ENCODE measurements around the gene GH2.
"Not testable (repeated sequence)": the region's sequence is repeated elsewhere in the genome, so short reads cannot be mapped to it uniquely, and the experiment has no call there.

Gene GH2

DNA sequence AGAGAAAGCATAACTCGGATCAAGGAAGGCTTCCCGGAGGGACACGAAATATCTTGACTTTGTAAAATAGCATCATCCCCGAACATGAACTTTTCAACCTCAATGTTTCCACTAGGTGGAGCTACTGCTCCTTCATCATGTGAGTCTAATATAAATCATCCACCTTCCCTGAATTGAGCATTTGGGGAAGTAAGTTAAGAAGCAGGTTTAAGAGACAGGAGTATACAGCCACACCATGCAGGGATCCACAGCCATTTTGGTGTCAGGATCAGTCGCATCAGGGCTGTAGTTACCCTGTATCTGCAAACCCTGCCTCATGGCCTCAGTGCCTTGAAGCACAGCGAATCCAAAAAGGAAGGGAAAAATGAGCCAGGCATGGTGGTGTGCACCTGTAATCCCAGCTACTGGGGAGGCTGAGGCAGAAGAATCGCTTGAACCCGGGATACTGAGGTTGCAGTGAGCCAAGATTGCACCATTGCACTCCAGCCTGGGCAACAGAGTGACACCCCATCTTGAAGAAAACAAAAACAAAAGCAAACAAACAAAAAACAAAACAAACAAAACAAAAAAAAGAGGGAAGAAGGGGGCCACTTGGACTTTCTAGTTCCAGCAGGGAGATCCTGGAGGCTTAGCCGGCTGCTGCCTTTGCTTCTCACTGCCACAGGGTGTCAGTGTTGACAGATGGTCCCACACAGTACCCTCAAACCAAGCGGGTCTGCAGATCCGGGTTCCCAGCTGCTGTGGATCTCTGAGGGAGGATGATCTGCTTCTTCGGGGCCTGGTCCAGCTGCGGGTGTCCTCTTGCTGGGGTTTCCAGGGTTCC is 7.5 kb upstream of the GH2 start:
- not testable (repeated sequence) for H3K9ac ChIP-seq (ENCODE audit: low read length); H3K4me1 ChIP-seq (ENCODE audit: insufficient read depth, low read length); H3K36me3 ChIP-seq (ENCODE audit: insufficient read depth, low read length); H3K27me3 ChIP-seq (ENCODE audit: control insufficient read depth in 1 of 2, insufficient read depth in 2 of 2, low read length in 2 of 2); H3K27ac ChIP-seq (ENCODE audit: low read depth, low read length); H3K4me3 ChIP-seq (ENCODE audit: low read depth in 1 of 2, low read length in 2 of 2); H3K9me3 ChIP-seq (ENCODE audit: low read length)

DNA sequence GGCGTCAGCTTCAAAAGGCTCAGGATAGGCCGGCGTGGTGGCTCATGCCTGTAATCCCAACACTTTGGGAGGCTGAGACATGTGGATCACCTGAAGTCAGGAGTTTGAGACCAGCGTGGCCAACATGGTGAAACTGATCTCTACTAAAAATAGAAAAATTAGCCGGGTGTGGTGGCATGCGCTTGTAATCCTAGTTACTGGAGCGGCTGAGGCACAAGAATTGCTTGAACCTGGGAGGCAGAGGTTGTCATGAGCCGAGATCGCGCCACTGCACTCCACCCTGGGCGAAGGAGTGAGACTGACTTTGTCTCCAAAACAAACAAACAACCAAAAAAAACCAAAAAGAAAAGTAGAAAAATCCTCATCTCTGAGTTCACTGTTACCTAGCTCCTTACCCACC is 3.4 kb upstream of the GH2 start:
- not testable (repeated sequence) for H3K4me3 ChIP-seq (ENCODE audit: low read depth in 1 of 2, low read length in 2 of 2)

DNA sequence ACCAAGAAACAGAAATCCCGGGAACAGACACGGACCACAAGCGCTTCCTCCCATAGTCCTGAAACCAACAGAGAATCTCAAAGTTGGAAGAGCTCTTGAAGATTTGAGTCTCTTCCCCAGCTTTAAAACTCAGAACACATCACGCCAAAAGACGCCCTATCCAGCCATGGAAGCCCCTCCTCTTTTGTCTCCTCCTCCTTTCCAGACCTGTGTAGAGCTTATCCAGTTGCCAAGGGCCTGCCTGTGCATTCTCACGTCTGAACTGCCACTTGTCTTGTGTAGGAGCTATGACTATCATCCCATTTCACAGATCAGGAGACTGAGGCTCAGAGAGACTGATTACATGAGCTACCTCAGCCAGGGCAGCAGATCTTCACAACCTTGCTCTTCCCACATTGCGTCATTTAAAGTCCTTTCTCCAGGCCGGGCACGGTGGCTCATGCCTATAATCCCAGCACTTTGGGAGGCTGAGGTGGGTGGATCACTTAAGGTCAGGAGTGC is 932 bp upstream of the GH2 start:
- not testable (repeated sequence) for H3K36me3 ChIP-seq (ENCODE audit: insufficient read depth, low read length)

More for the DNA sequence above, 3.4 kb upstream of the GH2 start:
- H3K27me3 ChIP-seq (ENCODE audit: control insufficient read depth in 1 of 2, insufficient read depth in 2 of 2, low read length in 2 of 2); H3K36me3 ChIP-seq (ENCODE audit: insufficient read depth, low read length); H3K9me3 ChIP-seq (ENCODE audit: low read length); H3K27ac ChIP-seq (ENCODE audit: low read depth, low read length); H3K4me1 ChIP-seq (ENCODE audit: insufficient read depth, low read length); H3K9ac ChIP-seq (ENCODE audit: low read length): not testable (repeated sequence)

DNA sequence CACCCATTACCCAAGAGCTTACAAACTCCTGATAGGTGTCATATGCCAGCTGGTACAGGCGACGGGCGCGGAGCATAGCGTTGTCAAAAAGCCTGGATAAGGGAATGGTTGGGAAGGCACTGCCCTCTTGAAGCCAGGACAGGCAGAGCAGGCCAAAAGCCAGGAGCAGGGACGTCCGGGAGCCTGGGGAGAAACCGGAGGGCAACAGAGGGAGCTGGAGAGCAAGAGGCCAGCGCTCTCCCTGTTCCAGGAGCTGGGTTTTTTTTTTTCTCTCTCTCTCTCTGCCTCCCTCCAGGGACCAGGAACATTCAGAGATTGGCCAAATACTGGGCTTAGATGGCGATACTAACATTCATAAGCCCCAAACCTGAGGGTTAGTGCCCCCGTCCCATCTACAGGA is 407 bp downstream of the GH2 start:
- not testable (repeated sequence) for H3K27me3 ChIP-seq (ENCODE audit: control insufficient read depth in 1 of 2, insufficient read depth in 2 of 2, low read length in 2 of 2); H3K4me3 ChIP-seq (ENCODE audit: low read depth in 1 of 2, low read length in 2 of 2); H3K4me1 ChIP-seq (ENCODE audit: insufficient read depth, low read length); H3K9me3 ChIP-seq (ENCODE audit: low read length); H3K36me3 ChIP-seq (ENCODE audit: insufficient read depth, low read length); H3K9ac ChIP-seq (ENCODE audit: low read length); H3K27ac ChIP-seq (ENCODE audit: low read depth, low read length)

More for the DNA sequence above, 932 bp upstream of the GH2 start:
- not testable (repeated sequence) for H3K4me1 ChIP-seq (ENCODE audit: insufficient read depth, low read length); H3K4me3 ChIP-seq (ENCODE audit: low read depth in 1 of 2, low read length in 2 of 2); H3K27me3 ChIP-seq (ENCODE audit: control insufficient read depth in 1 of 2, insufficient read depth in 2 of 2, low read length in 2 of 2); H3K9me3 ChIP-seq (ENCODE audit: low read length); H3K9ac ChIP-seq (ENCODE audit: low read length); H3K27ac ChIP-seq (ENCODE audit: low read depth, low read length)

DNA sequence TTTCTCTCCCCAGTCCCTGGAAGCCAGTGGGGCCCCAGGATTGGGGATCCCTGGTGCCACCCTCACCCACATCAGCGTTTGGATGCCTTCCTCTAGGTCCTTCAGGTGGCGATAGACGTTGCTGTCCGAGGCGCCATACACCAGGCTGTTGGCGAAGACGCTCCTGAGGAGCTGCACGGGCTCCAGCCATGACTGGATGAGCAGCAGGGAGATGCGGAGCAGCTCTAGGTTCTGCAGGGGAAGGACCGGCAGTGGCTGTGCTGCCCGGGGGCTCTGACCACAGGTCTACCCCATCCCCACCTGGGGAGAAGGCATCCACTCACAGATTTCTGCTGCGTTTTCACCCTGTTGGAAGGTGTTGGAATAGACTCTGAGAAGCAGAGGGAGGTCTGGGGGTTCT is 1.0 kb downstream of the GH2 start:
- Histone ChIP-seq H3K4me1 (ENCODE audit: insufficient read depth, low read length) (no peaks in the 10 kb centered on the region), H3K27ac (ENCODE audit: low read depth, low read length) (no peak overlapping the region), H3K4me3 (ENCODE audit: low read depth in 1 of 2, low read length in 2 of 2) (no peak overlapping the region), H3K9ac (ENCODE audit: low read length) (no peak overlapping the region), H3K27me3 (ENCODE audit: control insufficient read depth in 1 of 2, insufficient read depth in 2 of 2, low read length in 2 of 2) (no peaks in the 10 kb centered on the region), H3K9me3 (ENCODE audit: low read length) (no peaks in the 10 kb centered on the region), H3K36me3 (ENCODE audit: insufficient read depth, low read length) (no peaks in the 10 kb centered on the region)

DNA sequence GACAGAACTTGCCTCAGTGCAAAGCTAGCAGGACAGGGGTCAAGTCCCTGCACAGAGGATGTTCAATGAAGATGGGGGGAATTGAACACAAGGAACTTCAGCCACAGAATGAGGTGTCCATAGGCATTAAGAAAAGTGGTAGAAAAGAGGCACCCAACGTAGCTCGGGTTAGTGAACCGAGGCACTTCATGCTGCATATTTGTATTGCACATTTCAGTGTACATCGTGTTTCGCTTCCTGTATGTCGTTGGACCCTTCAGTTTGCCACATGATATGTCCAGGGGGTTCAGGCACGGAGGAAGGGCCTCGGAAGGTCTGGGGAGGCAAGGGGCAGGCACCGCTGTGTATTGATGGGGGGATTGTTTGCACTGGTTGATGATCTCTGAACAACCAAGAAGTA is 3.3 kb downstream of the GH2 start:
- H3K4me1 ChIP-seq (ENCODE audit: insufficient read depth, low read length); H3K27ac ChIP-seq (ENCODE audit: low read depth, low read length); H3K36me3 ChIP-seq (ENCODE audit: insufficient read depth, low read length); H3K4me3 ChIP-seq (ENCODE audit: low read depth in 1 of 2, low read length in 2 of 2); H3K9ac ChIP-seq (ENCODE audit: low read length); H3K27me3 ChIP-seq (ENCODE audit: control insufficient read depth in 1 of 2, insufficient read depth in 2 of 2, low read length in 2 of 2); H3K9me3 ChIP-seq (ENCODE audit: low read length): not testable (repeated sequence)

DNA sequence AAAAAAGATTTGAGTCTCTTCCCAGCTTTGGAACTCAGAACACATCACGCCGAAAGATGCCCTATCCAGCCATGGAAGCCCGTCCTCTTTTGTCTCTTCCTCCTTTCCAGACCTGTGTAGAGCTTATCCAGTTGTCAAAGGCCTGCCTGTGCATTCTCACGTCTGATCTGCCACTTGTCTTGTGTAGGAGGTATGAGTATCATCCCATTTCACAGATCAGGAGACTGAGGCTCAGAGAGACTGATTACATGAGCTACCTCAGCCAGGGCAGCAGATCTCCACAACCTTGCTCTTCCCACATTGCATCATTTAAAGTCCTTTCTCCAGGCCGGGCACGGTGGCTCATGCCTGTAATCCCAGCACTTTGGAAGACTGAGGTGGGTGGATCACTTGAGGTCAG is 7.1 kb downstream of the GH2 start:
- not testable (repeated sequence) for H3K36me3 ChIP-seq (ENCODE audit: insufficient read depth, low read length)

DNA sequence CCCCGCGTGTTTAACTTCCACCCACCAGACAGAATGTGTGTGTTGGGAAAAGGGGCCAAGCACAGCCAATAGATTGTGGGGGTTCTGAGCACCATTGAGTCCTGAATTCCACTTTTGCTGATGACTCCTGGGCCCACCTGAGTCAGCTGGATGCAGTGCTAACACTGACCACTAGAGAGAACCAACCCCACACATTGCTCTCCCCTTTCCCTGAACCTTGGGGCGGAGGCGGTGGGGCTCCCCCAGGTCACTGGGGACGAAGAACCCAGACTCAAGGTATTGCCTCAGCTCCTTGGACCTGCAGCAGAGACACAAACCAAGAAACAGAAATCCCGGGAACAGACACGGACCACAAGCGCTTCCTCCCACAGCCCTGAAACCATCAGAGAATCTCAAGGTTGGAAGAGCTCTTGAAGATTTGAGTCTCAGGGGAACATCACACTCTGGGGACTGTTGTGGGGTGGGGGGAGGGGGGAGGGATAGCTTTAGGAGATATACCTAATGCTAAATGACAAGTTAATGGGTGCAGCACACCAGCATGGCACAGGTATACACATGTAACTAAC is 7.6 kb downstream of the GH2 start:
- H3K36me3 ChIP-seq (ENCODE audit: insufficient read depth, low read length); H3K9me3 ChIP-seq (ENCODE audit: low read length); H3K4me1 ChIP-seq (ENCODE audit: insufficient read depth, low read length); H3K4me3 ChIP-seq (ENCODE audit: low read depth in 1 of 2, low read length in 2 of 2); H3K27ac ChIP-seq (ENCODE audit: low read depth, low read length); H3K9ac ChIP-seq (ENCODE audit: low read length); H3K27me3 ChIP-seq (ENCODE audit: control insufficient read depth in 1 of 2, insufficient read depth in 2 of 2, low read length in 2 of 2): not testable (repeated sequence)

More for the DNA sequence above, 7.1 kb downstream of the GH2 start:
- H3K27ac ChIP-seq (ENCODE audit: low read depth, low read length); H3K4me3 ChIP-seq (ENCODE audit: low read depth in 1 of 2, low read length in 2 of 2); H3K4me1 ChIP-seq (ENCODE audit: insufficient read depth, low read length); H3K9me3 ChIP-seq (ENCODE audit: low read length); H3K27me3 ChIP-seq (ENCODE audit: control insufficient read depth in 1 of 2, insufficient read depth in 2 of 2, low read length in 2 of 2); H3K9ac ChIP-seq (ENCODE audit: low read length): not testable (repeated sequence)

DNA sequence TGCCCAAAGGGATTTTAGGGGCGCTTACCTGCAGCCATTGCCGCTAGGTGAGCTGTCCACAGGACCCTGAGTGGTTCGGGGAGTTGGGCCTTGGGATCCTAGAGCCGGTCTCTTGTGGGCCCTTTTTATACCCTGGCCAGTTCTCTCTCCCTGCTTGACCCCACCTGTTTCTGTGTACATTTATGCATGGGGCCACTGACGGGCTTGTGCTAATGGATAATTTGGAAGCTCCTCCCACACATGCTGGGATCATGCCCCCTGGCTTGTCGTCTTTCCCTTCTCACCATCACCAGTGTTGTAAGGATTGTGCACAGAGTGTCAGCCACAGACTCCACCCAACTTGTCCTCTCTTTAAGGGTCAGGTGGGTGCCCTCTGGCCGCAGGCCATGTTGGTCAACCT is 8.2 kb downstream of the GH2 start, which contains the start of gene CSH2:
Gene CSH2, minus strand, starts transcription at position 101 of the 400 bp plus-strand sequence. Its CDS starts 63 bp downstream, at position 38.
- not testable (repeated sequence) for H3K4me3 ChIP-seq (ENCODE audit: low read depth in 1 of 2, low read length in 2 of 2); H3K27ac ChIP-seq (ENCODE audit: low read depth, low read length); H3K9ac ChIP-seq (ENCODE audit: low read length); H3K4me1 ChIP-seq (ENCODE audit: insufficient read depth, low read length); H3K9me3 ChIP-seq (ENCODE audit: low read length); H3K27me3 ChIP-seq (ENCODE audit: control insufficient read depth in 1 of 2, insufficient read depth in 2 of 2, low read length in 2 of 2); H3K36me3 ChIP-seq (ENCODE audit: insufficient read depth, low read length)

DNA sequence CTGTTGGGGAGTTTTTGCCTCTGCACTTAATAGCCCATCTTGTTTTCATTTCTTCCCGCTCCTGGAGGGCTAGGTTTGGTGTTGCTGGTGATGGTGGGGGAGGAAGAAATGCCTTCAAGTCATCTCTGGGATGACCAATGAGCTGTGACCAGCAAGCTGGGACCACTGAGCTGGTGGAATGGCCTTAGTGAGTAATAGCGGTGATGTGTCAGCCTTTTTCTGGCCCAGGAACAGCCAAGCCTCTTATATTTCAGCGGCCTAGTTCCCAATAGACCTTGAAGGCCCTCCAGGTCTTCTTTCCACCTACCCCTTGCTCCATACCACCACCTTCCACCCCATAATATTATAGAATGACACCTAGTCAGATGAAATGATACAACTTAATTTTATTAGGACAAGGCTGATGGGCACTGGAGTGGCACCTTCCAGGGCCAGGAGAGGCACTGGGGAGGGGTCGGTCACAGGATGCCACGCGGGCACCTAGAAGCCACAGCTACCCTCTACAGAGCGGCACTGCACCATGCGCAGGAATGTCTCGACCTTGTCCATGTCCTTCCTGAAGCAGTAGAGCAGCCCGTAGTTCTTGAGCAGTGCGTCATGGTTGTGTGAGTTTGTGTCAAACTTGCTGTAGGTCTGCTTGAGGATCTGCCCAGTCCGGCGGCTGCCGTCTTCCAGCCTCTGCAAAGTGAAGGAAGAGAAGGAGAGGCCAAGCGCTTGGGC is 9.9 kb downstream of the GH2 start:
- not testable (repeated sequence) for H3K27me3 ChIP-seq (ENCODE audit: control insufficient read depth in 1 of 2, insufficient read depth in 2 of 2, low read length in 2 of 2); H3K36me3 ChIP-seq (ENCODE audit: insufficient read depth, low read length); H3K4me3 ChIP-seq (ENCODE audit: low read depth in 1 of 2, low read length in 2 of 2); H3K9me3 ChIP-seq (ENCODE audit: low read length); H3K27ac ChIP-seq (ENCODE audit: low read depth, low read length); H3K4me1 ChIP-seq (ENCODE audit: insufficient read depth, low read length); H3K9ac ChIP-seq (ENCODE audit: low read length)

DNA sequence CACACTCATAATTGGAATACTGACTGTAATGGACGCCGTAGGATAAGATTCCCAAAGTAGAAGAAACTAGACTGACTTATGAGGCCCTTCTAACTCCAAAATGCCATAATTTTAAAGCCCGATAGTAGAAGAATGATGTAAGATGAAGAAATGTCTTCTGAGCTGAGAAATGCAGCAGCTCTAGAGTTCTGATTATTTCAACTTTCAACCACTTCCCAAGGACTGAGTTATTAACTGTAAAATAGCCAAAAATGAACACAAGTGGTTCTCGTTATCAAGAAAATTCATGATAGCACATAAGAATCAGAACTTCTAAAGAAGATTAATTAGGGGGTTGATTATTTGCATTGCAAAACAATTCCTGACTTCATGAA is 11.5 kb downstream of the GH2 start:
- H3K4me3 ChIP-seq (ENCODE audit: low read depth in 1 of 2, low read length in 2 of 2); H3K36me3 ChIP-seq (ENCODE audit: insufficient read depth, low read length); H3K27me3 ChIP-seq (ENCODE audit: control insufficient read depth in 1 of 2, insufficient read depth in 2 of 2, low read length in 2 of 2); H3K27ac ChIP-seq (ENCODE audit: low read depth, low read length); H3K9ac ChIP-seq (ENCODE audit: low read length); H3K4me1 ChIP-seq (ENCODE audit: insufficient read depth, low read length); H3K9me3 ChIP-seq (ENCODE audit: low read length): not testable (repeated sequence)
